Cardiac fibroblast (primary cell): ENCODE measurements around the gene SVIL.
A peak's percentile ranks its signal among the peaks of the same experiment; 100 is the strongest.

Experiments used
- DNase-seq, 2 donors: peaks; one replicate each; pipeline versions ENCODE4 v3.0.0 to v3.0.0-alpha.2; 2010; ENCODE audit warnings: low read depth in 2 of 2
- H3K4me3 ChIP-seq, 2 donors: replicated peaks in 1 of 2; 1 replicate in 1 of 2; 2 replicates in 1 of 2; pipeline ENCODE4 v1.5.1; 2011; ENCODE audit warnings: low read depth in 2 of 2, low read length in 2 of 2, mild to moderate bottlenecking in 2 of 2, moderate library complexity in 1 of 2
- CTCF ChIP-seq: IDR thresholded peaks from one replicate; pipeline ENCODE4 v1.5.1; 2011; ENCODE audit warnings: low read depth, mild to moderate bottlenecking, low read length, inconsistent platforms

The SVIL gene

GRCh38 chr10:29649561-29650551, 15.1 kb upstream of the SVIL start:
- H3K4me3 ChIP-seq = no peak overlapping the region
- TF ChIP-seq CTCF = no peak
- DNase-seq = peak; percentile 52 to 89

DNA sequence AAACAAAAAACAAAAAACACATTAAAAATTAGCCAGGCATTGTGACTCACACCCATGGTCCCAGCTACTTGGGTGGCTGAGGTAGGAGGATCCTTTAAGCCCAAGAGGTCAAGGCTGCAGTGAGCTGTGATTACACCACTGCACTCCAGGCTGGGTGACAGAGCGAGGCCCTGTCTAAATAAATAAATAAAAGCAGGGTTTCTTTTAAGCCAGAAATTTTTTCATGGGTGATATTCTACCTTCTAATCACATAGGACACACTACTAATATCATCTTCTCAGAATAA, 14.2 kb upstream of the SVIL start:
- TF ChIP-seq CTCF = no peak
- peak in 1 of 2 donors; percentile 87 for DNase-seq
- H3K4me3 ChIP-seq = no peak overlapping the region

DNA sequence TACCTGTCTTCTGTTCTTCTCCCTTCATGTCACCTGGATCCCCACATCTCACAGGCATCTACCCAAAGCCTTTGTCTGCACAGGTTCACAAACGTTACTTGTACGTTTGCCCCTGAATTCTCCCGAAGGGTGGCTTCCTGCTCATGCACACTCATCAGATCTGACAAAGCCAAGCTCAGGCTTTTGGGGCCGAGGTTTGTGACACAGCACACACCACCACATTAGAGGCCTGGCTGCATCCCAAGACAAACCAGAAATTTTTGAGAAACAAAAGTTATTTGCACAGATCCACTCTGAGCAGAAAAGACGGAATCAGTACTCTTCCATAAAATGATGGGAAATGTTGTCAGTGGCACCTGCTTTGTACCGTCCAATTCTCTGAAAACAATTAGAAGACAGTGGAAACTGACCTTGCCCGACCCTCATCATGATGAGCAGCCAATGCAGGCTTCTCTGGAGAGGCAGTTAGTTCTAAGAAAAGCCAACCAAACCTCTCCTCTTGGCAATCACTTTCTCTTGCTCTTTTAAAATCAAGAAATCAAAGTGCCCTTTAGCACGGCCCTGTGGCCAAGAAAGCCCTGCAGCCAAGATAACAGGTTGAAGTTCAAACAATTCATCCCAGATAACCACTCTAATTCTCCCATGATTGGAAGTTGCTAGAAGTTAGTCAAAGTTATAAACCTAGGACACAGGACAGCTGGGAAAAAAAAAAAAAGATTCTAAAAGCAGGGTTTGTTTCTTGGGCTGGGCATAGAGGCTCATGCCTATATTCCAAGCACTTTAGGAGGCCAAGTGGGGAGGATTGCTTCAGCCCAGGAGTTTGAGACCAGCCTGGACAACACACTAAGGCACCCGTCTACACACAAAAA, 13.6 kb upstream of the SVIL start:
- TF ChIP-seq CTCF = no peak
- H3K4me3 ChIP-seq = peak overlapping the region in 1 of 2 donors; percentile 6
- DNase-seq = peak in 1 of 2 donors; percentile 75

DNA sequence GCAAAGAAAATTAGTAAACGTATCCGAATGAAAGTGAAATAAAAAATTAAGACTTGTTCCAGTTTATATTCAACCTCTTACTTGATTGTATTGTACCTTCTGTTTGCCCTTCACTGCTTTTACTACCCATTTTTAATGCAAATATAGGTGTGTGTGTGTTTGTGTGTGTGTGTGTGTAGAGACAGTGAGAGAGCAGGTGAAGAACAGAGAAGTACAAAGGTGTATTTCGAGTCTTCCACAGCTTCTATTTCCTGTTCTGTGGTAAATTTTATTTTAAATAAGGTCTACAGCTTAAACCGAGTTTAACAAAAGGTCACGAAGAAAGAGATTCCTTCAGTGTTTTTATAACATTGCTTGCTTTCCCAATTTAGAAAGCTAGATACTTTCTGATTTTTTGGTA, 12.7 kb upstream of the SVIL start:
- H3K4me3 ChIP-seq = no peak overlapping the region
- no peak for DNase-seq
- TF ChIP-seq CTCF = no peak

DNA sequence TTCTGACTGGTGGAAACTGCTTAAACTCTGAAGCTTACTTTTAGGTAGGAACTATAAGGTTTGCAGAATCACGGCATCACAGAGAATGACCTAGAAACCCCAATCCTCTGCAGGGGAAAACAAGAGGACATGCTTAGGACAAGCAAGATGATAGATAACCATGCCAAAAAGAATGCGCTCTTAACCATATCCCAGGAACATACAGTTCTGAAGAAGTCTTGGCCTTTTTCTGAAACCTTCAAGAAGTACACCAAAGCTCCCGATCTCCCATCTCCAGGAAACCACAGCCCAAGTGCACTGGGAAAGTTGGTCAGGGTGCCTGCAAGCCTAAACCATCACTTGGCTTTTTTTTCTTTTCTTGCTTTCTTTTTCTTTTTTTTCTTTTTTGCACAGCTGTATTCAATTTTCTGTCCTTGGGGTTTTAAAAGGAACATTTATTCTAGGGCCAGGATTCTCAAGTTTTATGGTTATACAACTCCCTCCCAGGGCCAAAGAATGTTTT, 12.2 kb upstream of the SVIL start:
- peak; percentile 60 to 76 for DNase-seq
- H3K4me3 ChIP-seq = peak overlapping the region in 1 of 2 donors; percentile 21
- no peak for TF ChIP-seq CTCF

GRCh38 chr10:29646238-29646902, 11.6 kb upstream of the SVIL start:
- H3K4me3 ChIP-seq = peak overlapping the region in 1 of 2 donors; percentile 21

More at GRCh38 chr10:29646238-29646902, 11.6 kb upstream of the SVIL start:
- no peak for TF ChIP-seq CTCF
- peak; percentile 77 to 90 for DNase-seq
